NCI-H748 (cell line): ENCODE results near the gene SCUBE1.

ENCODE experiments used
- DNase-seq: peaks from one replicate; lab custom pipeline; 2025; ENCODE audit not compliant: unreplicated experiment; lab: John Stamatoyannopoulos, UW

Gene SCUBE1

GRCh38 chr22:43180670-43181069 is 162.5 kb downstream of the SCUBE1 start:
- no peak for DNase-seq

DNA sequence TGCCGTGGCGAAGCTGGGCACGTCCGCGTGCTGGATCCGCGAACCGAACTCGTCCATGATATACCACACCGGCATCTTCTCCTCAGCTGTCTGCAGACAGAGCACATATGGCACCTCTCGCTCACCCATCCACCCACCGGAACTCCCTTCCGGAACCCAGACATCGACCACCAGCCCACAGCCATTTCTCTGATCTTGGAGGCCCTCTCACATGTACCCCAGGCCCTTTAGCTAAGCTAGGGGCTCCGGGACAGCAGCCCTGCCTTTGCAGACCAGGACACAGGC is 163.3 kb downstream of the SCUBE1 start:
- no peak for DNase-seq

- DNase-seq = no peak
Observed at GRCh38 chr22:43179146-43179910, 163.8 kb downstream of the SCUBE1 start.

- no peak for DNase-seq
Observed at GRCh38 chr22:43177479-43177878, 165.7 kb downstream of the SCUBE1 start.

- no peak for DNase-seq
Observed at GRCh38 chr22:43176090-43176489, 167.1 kb downstream of the SCUBE1 start.

- DNase-seq = no peak
Observed at GRCh38 chr22:43174941-43175531, 168.1 kb downstream of the SCUBE1 start.

DNA sequence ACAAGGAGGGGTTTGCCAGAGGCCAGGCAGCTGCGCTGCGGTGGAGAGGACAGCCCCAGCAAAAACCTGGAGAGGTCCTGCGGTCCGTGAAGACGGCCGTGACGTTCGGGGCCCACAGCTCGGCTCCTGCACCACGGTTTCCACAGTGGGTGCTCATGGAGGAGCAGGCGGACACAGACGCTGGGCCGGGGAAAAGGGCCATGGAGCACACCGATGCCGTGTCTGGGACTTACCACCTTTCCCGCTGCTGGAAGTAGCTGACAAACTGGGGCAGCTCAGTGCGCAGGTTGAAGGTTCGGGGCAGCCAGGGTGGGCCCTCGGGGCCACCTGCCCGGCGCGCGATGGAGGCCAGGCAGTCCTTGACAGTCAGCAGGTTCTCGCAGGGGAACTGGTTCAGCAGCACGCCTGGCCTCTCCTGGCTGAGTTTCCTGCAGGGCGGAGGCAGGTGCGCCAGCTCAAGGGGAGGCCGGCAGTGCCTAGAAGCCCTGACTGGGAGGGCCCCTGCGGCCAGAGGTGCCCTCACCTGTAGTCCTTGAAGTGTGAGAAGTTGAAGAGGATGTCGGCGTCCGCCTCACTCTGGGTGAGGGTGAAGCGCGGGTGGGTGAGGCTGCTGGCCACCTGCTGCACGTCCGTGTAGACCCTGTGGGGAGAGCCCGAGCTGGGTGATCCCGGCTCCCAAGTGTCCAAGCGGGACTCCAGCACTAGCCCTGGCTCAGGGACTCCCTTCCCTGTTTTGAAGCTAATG is 169.0 kb downstream of the SCUBE1 start:
- no peak for DNase-seq

DNA sequence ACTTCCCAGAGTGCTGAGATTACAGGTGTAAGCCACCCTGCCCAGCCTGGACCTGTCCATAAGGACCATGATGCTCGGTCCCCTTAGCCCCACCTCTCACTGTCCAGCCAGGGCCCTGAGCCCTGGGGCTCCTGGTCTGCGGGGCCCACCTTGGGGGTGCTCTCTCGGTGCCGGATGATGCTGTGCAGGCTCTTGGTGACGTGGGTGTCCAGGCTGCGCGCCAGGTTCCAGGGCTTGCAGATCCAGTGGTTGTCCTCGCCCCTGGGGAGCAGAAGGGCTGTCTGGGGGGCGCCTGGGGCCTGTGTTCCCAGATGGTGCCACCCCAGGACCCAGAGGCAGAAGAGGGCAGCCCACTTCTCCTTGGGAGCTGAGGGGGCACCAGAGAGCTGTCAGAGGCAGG is 169.6 kb downstream of the SCUBE1 start:
- no peak for DNase-seq

DNA sequence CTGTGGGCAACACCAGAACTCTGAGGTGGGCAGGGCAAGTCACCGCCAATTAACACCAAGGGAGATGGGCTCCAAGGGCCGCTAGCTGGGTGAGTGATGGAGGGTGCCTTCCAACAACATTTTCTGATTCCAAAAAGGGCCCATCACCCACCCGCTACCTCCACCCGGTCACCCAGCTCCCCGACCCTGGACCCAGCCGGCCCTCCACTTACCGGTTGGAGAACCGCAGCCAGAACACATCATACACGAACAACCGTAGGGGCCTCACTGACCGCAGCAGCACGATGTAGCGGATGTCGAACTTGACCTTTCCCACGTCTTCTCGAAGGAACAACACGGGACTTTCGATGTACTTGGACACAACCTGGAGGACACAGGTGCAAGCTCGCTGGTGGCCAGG is 171.0 kb downstream of the SCUBE1 start:
- no peak for DNase-seq

GRCh38 chr22:43171607-43172006 is 171.6 kb downstream of the SCUBE1 start:
- no peak for DNase-seq

- no peak for DNase-seq
Observed at GRCh38 chr22:43171019-43171491, 172.1 kb downstream of the SCUBE1 start.

- DNase-seq = no peak
Observed at GRCh38 chr22:43170131-43170480, 173.1 kb downstream of the SCUBE1 start.

GRCh38 chr22:43169310-43170130 is 173.7 kb downstream of the SCUBE1 start:
- no peak for DNase-seq

GRCh38 chr22:43168471-43169309 is 174.5 kb downstream of the SCUBE1 start:
- no peak for DNase-seq

DNA sequence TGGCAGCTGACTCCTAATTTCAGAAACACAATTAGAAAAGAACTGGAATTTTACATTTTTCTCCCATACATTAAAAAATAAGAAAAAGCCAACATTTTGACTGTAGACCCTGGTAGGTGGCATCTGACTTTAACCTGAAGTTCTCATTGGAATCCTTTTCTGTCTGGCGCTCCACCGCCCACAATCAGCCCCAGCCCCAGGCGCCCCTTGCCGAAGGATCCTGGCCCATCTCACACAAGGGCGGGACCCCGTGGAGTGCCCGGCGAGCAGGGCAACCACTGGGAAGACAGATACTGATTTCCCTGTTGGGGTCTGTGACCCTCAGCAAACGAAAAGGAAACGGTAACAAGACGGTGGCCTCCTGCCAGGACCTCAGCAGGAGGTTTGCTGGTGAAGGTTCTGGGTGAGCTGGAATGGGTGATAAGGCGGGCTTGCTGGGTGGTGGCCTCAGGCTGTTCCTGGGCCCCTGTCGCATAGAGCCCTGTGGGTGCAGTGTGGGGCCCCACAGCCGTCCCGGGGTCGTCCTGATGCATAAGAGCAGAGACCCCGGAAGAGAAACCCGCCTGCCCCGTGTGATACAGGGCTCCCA is 176.1 kb downstream of the SCUBE1 start:
- no peak for DNase-seq

- DNase-seq = no peak
Observed at GRCh38 chr22:43166132-43166930, 176.8 kb downstream of the SCUBE1 start.

DNA sequence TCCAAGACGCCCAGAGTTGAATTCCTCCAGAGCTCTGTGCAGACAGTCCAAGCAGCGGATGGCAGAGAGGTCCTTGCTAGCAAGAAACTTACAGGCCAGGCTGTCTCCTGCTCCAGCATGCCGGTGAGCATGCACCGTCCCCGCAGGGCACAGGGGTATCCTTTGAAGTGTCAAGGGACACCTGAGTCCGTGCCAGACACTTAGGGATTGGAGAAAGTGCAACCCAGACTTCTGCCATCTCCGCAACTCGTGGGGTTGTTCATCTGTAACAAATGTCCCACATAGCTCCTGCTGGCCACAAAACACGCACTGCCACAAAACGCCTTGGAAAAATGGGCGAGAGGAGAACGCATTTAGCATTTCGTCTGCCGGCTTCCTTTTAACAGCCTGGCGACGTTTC is 178.5 kb downstream of the SCUBE1 start:
- DNase-seq = no peak

- DNase-seq = no peak
Observed at GRCh38 chr22:43163241-43163795, 179.9 kb downstream of the SCUBE1 start.
